ENCODE measurements around the gene CEP85.

DNA sequence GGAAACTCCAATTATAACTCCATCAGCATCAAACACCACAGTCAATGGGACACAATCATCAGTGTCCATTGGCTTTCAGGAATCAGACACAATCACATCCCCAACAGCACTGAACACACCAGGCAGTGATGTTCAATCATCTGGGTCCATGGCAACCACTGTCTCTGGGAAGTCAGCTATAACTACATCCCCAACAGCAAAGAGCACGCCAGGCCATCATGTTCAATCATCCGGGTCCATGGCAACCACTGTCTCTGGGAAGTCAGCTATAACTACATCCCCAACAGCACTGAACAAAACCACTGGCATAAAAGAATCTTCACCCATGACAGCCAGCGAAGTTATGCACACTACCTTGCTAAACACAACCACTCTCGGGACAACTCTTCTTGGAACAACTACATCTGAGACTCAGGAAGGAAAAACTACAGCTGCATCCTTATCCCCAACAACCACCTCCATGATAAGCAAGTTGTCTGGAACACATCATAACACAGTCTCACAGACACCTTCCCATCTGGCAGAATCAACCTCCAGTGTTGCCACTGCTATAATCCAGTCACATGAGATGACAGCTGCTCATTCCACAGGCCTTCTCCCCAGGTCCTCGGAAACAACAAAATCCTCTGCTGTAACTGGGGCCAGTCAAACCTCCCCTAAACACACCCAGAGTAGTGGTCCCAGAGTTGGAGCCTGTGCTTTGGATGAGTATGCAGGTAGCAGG is 23.7 kb upstream of the CEP85 start:
- TF ChIP-seq, protein P1, sequence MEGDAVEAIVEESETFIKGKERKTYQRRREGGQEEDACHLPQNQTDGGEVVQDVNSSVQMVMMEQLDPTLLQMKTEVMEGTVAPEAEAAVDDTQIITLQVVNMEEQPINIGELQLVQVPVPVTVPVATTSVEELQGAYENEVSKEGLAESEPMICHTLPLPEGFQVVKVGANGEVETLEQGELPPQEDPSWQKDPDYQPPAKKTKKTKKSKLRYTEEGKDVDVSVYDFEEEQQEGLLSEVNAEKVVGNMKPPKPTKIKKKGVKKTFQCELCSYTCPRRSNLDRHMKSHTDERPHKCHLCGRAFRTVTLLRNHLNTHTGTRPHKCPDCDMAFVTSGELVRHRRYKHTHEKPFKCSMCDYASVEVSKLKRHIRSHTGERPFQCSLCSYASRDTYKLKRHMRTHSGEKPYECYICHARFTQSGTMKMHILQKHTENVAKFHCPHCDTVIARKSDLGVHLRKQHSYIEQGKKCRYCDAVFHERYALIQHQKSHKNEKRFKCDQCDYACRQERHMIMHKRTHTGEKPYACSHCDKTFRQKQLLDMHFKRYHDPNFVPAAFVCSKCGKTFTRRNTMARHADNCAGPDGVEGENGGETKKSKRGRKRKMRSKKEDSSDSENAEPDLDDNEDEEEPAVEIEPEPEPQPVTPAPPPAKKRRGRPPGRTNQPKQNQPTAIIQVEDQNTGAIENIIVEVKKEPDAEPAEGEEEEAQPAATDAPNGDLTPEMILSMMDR (IDR thresholded peaks at IDR 0.05) = no peak
- TF ChIP-seq POLR2A (IDR thresholded peaks at IDR 0.05) = no peak
- no peak for TF ChIP-seq POLR2AphosphoS5 (IDR thresholded peaks at IDR 0.05)
